GM12873 (cell line): ENCODE measurements around the gene CTIF.

Experiments
- TF ChIP-seq, protein P1 (sequence below): IDR thresholded peaks from 2 replicates; pipeline ENCODE4 v1.5.1; 2012; ENCODE audit warnings: low read depth, mild to moderate bottlenecking, moderate library complexity, low read length, control low read depth; ENCODE audit not compliant: insufficient read depth; ENCODE audit errors: missing control alignments

Gene CTIF

DNA sequence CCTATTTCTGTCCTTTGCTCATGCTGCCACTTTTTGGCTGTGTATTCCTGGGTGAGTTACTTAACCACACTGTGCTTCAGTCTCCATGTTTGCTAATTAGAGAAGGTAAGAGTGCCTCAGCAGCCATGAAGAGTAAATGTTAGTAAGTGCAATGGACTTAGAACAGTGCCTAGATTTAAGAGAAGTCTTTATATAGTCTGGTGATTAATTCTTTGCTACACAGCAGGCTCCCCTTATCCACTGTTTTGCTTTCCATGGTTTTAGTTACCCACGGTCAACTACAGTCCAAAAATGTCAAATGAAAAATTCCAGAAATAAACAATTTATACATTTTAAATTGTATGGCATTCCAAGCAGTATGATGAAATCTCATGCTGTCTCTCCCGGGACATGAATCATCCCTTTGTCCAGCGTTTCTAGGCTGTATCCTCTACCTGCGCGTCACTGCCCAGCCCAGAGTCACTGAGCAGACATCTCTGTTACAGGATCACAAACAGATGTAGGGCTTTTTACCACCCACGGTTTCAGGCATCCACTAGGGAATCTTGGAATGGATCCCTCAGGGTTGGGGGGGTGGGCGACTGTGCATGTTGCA, 91.0 kb downstream of the CTIF start:
- TF ChIP-seq, protein P1, sequence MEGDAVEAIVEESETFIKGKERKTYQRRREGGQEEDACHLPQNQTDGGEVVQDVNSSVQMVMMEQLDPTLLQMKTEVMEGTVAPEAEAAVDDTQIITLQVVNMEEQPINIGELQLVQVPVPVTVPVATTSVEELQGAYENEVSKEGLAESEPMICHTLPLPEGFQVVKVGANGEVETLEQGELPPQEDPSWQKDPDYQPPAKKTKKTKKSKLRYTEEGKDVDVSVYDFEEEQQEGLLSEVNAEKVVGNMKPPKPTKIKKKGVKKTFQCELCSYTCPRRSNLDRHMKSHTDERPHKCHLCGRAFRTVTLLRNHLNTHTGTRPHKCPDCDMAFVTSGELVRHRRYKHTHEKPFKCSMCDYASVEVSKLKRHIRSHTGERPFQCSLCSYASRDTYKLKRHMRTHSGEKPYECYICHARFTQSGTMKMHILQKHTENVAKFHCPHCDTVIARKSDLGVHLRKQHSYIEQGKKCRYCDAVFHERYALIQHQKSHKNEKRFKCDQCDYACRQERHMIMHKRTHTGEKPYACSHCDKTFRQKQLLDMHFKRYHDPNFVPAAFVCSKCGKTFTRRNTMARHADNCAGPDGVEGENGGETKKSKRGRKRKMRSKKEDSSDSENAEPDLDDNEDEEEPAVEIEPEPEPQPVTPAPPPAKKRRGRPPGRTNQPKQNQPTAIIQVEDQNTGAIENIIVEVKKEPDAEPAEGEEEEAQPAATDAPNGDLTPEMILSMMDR = no peak

DNA sequence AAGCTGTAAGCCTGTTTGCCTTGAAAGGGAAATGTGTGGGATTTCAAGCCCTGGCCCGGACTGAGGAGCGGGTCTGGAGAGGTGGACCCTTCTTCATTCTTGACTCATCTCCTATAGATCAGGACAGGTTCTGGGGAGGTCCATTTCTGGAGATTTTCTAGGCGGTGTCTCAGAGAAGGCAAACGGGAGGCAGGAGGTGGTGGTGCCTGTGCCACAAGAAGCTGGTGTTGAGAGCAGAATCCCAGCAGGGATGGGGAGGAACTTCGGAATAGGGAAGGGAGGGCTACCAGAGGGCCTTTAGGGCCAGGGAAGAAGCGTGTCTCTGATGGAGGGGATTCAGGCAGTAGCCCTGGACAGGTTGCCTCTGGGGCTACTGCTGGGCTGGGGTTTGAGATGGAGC, 93.0 kb downstream of the CTIF start:
- TF ChIP-seq, protein P1 = no peak

DNA sequence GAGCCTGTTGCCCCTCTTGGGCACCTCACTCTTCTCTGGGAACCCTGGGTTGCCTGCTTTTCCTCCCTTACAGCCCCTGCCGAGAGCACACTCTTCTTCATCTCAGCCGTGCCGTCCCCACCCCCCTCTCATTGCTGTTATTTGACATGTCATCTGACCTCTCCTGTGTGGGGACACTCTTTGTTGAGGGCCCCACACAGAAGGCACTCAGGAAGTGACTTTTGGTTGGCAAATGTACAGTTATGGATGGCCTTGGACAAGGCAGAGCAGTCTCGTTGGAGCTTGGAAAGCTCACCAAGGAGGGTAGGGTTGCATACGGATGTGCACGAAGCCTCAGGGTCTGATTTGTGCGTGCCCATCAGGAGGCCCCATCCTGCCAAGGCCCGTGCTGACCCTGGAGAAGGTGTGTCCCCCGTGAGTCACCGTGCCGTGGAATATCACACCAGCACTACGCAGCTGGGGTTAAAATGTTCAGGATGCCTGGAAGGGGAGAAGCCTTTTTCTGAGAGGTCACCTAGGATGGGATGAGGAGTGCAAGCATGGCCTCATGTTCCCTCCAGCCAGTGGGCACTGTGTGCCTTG, 93.9 kb downstream of the CTIF start:
- TF ChIP-seq, protein P1 = no peak

DNA sequence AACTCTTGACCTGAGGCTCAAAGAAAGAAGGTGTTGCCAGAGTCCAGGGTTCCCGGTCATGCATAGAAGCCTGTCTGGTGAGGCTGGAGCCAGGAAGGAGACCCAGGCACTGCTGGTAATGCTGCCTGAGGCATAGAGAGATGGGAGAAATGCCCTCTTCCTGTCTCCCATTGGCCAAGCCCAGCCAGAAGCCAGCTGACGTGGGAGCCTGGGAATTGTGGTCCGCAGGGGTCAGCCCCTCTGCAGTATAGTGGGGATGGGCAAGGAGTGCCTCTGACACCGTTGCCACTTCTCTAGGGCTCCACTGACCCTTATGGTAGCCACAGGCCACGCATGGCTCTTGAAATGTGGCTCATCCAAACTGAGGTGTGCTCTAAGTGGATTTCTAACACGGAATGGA, 95.7 kb downstream of the CTIF start:
- TF ChIP-seq, protein P1 = no peak

DNA sequence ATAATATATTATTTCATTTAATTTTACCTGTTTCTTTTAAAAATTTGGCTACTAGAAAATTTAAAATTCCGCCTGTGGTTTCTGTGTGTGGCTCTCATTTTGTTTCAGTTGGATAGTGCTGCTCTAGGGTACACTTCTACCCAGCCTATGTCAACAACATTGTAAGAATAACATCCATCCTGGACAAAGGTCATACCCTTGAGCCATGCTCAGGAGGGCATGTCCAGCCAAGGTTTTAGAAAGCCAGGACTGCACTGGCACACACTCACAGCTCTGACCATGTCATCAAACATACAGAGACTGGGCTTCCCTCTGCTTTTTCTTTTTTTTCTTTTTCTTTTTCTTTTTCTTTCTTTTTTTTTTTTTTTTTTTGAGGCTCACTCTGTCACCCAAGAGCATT, 96.1 kb downstream of the CTIF start:
- TF ChIP-seq, protein P1 = no peak

DNA sequence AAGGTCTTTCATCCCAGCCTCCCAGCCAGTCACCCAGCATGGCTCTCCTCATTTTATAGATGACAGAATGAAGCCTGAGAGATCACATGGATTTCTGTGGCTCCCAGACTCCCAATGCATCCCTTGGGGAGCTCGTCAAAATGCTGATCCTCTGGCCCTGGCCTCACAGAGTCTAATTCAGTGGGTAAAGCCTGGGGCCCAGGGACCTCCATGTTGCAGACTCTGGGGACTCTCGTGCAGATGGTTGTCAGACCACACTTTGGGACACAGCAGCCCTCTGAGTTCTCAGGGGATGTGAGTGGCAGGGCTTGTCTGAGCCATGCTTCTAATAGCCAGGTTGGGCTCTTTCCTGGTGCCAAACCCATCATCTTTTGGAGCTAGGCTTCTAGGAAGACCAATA, 97.0 kb downstream of the CTIF start:
- TF ChIP-seq, protein P1 = no peak

DNA sequence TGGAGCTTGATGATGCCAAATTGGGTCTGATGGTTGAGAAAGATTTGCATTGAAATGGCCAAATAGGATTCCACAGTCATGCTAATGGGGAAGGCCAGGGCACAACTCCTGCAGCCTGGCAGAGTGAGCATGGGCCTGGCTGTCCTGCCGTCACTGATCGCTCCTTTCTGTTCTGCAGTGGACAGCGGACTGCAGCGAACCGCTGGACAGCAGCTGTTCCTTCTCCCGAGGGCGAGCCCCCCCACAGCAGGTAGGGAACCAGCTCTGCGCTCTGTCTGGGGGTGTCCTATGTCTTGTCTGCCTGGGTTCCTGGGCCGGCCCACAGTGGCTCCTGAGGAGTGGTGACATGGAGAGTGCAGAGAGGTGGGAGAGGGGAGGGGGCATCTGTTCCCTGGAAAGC, 97.6 kb downstream of the CTIF start:
- TF ChIP-seq, protein P1 = no peak
